Skeletal muscle tissue (tissue), 4 donors: Measurements from ENCODE around the gene ARAP1. TPM values are rescaled to one million over a fixed set of nuclear protein-coding genes. Genes with fewer than 3 reads are reported as not detected.
A peak's percentile ranks its signal among the peaks of the same experiment; 100 is the strongest.

Source experiments
- H3K27ac ChIP-seq: one replicate; pipeline ENCODE4 v1.7.0; 2013; ENCODE audit warnings: mild to moderate bottlenecking, low read depth, low read length, inconsistent platforms
- H3K27me3 ChIP-seq, 3 donors: one replicate each; pipeline ENCODE4 v1.7.0; 2013; ENCODE audit warnings: low read length in 3 of 3; ENCODE audit not compliant: control insufficient read depth in 3 of 3, insufficient read depth in 3 of 3
- H3K36me3 ChIP-seq, 3 donors: one replicate each; pipeline ENCODE4 v1.7.0; 2013; ENCODE audit warnings: low read length in 3 of 3; ENCODE audit not compliant: control insufficient read depth in 3 of 3, insufficient read depth in 3 of 3
- H3K4me1 ChIP-seq, 3 donors: one replicate each; pipeline ENCODE4 v1.7.0; 2013; ENCODE audit warnings: low read length in 3 of 3, mild to moderate bottlenecking in 3 of 3; ENCODE audit not compliant: control insufficient read depth in 3 of 3, insufficient read depth in 3 of 3
- H3K4me3 ChIP-seq, 3 donors: one replicate each; pipeline ENCODE4 v1.7.0; 2013; ENCODE audit warnings: low read length in 3 of 3
- H3K9ac ChIP-seq, 3 donors: one replicate each; pipeline ENCODE4 v1.7.0; 2013; ENCODE audit warnings: low read length in 3 of 3, mild to moderate bottlenecking in 3 of 3, moderate library complexity in 2 of 3, low read depth in 1 of 3
- H3K9me3 ChIP-seq, 3 donors: one replicate each; pipeline ENCODE4 v1.7.0; 2013; ENCODE audit warnings: low read length in 3 of 3; ENCODE audit not compliant: control insufficient read depth in 3 of 3
- total RNA-seq: library from RNA; depleted of rRNA; stranded (reverse); fragments of >200 nt; gene quantifications from one replicate; pipeline ENCODE4 v1.2.3, GENCODE V29; 2014
- donor health status: Osteomylitis.

The ARAP1 gene
- total RNA-seq, 1 donor from 2014 or later, result 98.6 TPM

DNA sequence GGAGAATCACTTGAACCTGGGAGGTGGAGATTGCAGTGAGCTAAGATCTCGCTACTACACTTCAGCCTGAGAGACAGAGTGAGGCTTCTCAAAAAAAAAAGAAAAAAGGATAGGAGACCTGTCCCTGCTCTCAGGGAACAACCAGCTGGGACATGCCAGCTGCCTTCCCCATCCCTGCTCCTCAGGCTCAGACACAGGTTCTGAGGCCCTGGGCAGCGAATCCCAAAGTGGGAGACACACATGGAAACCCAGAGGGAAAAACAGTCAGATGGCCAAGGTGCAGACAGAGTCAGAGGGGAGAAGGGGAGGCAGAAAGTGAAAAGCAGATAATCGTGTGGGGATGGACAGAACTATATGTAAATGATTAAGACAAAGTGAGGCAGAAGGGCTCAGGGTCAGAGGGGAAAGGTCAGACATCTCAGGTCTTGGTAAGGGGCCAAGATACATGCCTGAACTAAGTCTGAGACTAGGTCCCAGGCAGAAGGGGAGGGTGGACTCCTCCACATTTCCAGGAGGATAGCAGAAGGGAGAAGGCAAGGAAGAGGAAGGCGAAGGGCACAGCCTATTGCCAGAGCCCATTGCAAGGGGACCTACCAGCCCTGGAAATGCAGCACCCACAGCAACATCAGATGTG, 27.4 kb upstream of the ARAP1 start:
- Histone ChIP-seq H3K9ac (peak overlapping the region in 1 of 3 donors; percentile 73), H3K4me3 (no peak overlapping the region), H3K27me3 (no peaks in the 10 kb centered on the region), H3K27ac (no peak overlapping the region), H3K36me3 (peaks cover 0 to 2% (median 0%) of the 10 kb centered on the region in 3 donors), H3K4me1 (peaks cover 26 to 53% (median 39%) of the 10 kb centered on the region in 3 donors), H3K9me3 (no peaks in the 10 kb centered on the region)

DNA sequence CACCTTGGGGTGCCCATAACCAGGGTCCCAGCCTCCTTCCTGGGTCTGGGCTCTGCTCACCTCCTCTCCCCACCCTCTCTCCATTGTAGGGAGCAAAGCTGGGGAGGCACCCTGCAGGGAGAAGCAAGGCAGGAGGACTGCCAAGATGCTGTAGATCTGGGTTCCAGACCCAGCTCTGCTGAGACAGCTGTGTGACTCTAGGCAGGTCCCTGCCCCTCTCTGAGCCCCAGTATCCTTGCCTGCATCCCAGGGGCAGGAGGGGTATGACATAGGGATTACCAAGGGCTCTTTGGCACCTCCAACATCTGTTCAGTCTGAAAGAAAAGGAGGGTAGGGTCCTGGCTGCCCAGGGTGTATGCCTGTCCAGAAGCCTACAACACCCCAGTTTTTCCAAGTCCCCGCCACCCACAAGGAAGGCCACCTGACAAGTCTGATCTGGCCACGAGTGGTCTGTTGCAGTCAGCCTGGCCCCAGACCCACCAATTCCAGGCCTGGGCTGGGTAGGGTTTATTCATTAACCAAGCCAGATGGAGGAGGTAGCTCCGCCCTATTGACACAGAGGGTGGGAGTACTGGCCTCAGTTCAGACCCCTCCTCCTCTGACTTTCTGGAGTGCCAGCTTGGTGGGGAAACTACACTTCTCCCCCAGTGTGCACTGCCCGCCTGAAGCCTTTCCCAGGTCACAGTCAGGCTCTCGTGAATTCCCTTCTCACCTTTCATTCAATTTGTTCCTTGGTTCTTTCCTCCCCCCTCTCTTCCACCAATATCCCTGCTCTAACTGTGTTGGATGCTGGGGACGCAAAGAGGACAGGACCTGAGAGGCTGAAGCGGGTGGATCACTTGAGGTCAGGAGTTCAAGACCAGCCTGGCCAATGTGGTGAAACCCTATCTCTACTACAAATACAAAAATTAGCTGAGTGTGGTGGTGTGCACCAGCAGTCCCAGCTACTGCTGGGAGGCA, 26.6 kb upstream of the ARAP1 start:
- no peak overlapping the region for H3K27ac ChIP-seq
- H3K36me3 ChIP-seq, result peaks cover 0 to 2% (median 0%) of the 10 kb centered on the region in 3 donors
- peaks cover 28 to 58% (median 40%) of the 10 kb centered on the region in 3 donors for H3K4me1 ChIP-seq
- peak overlapping the region in 1 of 3 donors; percentile 33 for H3K9ac ChIP-seq
- H3K9me3 ChIP-seq, result no peaks in the 10 kb centered on the region
- H3K27me3 ChIP-seq, result no peaks in the 10 kb centered on the region
- H3K4me3 ChIP-seq, result no peak overlapping the region

DNA sequence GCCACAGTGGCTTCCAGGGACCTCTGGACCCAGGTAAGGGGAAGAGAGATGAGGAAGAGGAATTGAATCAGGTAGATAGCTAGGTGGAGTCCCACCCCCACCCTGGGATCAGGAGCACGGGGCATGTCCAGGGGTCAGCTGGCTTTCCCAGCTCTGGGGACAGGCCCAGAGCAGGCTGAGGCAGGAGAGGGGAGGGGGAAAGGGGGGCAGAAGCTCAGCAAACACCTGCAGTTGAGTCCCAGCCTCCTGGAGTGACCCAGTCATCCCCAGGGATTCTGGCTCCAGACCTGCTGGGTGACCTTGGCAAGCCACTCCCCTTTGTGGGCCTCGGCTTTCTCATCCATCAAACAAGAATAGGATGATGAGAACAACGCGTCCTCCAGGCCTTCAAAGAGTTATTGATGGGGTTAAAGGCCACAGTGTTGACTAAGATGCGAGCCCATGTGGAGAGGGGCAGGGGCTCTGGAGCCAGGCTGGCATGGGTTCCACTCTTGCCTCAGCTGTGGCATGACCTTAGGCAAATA, 25.6 kb upstream of the ARAP1 start:
- H3K4me1 ChIP-seq, result peaks cover 38 to 68% (median 50%) of the 10 kb centered on the region in 3 donors
- peak overlapping the region; percentile 26 for H3K27ac ChIP-seq
- H3K9me3 ChIP-seq, result no peaks in the 10 kb centered on the region
- peaks cover 0 to 2% (median 0%) of the 10 kb centered on the region in 3 donors for H3K36me3 ChIP-seq
- peak overlapping the region in 1 of 3 donors; percentile 62 for H3K9ac ChIP-seq
- H3K4me3 ChIP-seq, result no peak overlapping the region
- H3K27me3 ChIP-seq, result no peaks in the 10 kb centered on the region

DNA sequence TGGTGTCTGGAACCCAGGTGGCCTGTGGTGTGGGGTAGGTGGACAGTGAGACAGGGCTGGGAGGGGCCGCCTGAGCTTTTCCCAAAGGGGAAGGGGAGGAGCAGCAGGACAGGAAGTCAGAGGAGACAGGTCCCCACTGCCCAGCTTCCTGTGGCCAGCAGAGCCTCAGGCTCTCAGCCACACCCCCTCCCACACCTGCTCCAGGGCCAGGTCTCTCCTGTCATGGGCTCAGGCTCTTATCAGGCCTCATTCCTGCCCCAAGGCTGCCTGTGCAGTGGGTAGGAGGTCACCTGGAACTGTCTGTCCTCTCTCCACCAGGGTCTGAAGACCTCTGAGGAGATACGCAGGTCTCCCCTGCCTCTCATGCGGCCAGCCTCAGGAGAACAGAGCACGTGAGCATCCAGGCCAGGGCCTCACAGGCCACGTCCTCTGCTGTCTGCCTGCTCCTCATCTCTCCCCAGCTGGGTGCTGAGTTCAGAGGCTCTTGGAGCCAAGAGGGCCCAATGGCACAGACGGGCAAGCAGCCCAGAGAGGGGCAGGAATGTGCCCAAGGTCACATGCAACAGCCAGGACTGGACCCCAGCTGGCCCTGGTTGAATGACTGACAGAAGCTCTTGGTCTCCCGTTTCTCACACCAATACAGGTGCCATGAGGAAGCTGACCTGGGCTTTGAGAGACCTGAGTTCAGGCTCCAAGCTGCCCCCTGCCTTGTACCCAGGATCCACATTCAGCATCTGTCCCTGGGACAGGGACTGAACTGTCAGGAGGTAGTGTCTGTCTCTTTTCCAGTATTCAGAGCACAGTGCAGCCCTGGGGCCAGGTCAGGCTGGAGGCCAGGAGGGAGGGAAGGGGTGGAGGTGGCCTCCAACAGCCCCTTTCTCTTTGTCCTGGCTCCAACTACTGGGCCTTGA, 24.9 kb upstream of the ARAP1 start:
- H3K9ac ChIP-seq, result peak overlapping the region in 2 of 3 donors; percentile 30 to 62
- no peaks in the 10 kb centered on the region for H3K9me3 ChIP-seq
- peaks cover 0 to 2% (median 0%) of the 10 kb centered on the region in 3 donors for H3K36me3 ChIP-seq
- H3K27ac ChIP-seq, result peak overlapping the region; percentile 61
- peaks cover 37 to 72% (median 52%) of the 10 kb centered on the region in 3 donors for H3K4me1 ChIP-seq
- H3K4me3 ChIP-seq, result no peak overlapping the region
- H3K27me3 ChIP-seq, result no peaks in the 10 kb centered on the region

DNA sequence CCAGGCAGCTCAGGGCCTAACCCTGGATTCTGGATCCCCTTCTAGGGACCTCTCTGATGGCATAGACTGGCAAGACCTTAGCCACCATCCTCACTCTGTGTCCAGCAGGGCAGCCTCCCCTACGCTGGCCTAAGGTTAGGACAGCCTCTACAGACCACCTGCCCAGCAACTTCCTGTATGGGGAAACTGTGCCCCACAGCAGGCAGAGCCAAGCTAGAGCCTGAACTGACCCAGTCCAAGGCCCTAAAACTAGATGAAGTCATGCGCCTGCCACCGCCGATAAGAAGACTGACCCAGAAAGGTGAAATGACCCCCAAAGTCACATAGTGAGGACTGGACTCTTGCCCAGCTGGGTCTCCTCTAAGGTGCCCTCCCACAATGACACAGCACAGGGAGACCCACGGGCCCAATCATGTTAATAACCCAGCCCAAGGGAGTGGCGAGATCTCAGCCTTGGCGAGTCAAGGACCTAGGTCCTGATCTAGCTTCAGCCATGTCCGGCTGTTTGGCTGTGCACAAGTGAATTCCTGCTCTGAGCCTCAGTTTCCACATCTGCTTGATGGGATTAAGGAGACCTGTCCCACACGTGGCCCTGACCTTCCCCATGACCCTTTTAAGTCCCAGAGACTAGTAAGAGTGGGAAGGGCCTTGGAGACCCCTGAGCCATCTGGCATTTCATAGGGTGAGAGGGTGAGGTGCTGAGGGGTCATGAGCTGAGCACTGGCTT, 24.1 kb upstream of the ARAP1 start:
- H3K4me1 ChIP-seq, result peaks cover 33 to 75% (median 52%) of the 10 kb centered on the region in 3 donors
- H3K27ac ChIP-seq, result peak overlapping the region; percentile 61
- no peaks in the 10 kb centered on the region for H3K9me3 ChIP-seq
- peaks cover 0 to 2% (median 0%) of the 10 kb centered on the region in 3 donors for H3K36me3 ChIP-seq
- peak overlapping the region in 2 of 3 donors; percentile 30 to 40 for H3K9ac ChIP-seq
- H3K4me3 ChIP-seq, result no peak overlapping the region
- H3K27me3 ChIP-seq, result no peaks in the 10 kb centered on the region

DNA sequence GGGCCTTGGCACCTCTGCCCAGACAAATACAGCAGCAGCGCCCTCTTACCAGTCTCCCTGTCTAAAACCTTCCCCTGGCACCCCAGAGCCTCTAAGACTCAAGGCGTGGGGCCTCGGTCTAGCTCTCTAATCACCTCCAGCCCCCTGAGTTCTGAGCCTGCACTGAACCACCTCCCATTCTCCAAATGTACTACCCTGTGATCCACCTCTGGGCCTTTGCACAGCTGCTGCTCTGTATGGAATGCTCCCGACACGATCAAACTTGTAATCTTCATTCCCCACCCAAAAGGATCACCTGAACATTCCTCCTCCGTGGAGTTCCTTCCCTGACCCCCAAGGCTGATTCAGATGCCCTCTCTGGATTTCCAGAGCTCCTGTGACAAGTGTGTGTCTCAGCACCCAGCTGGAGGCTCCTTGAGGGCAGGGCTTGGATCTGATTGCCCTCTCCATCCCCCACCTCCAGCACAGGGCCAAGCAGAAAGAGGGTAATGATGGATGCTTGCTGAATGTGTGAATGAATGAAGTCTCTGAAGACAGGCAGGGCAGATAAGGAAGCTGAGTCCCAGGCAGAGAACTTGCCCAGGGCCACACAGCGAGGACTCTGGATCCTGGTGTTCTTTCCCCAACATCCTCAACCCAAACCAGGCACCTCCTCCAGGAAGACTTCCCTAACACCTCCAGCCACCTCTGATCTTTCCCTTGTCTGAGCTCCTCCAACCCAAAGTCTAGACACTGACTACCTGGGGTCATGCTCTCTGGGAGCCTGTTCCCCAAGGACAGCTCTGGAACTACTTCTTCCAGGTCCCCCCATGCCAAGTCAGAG, 23.3 kb upstream of the ARAP1 start:
- Histone ChIP-seq H3K27ac (no peak overlapping the region), H3K4me1 (peaks cover 27 to 69% (median 46%) of the 10 kb centered on the region in 3 donors), H3K9ac (no peak overlapping the region)

GRCh38 chr11:72774499-72774898, 22.3 kb upstream of the ARAP1 start:
- Histone ChIP-seq H3K27me3 (no peaks in the 10 kb centered on the region), H3K9ac (peak overlapping the region in 1 of 3 donors; percentile 65), H3K27ac (peak overlapping the region; percentile 67), H3K36me3 (peaks cover 0 to 2% (median 0%) of the 10 kb centered on the region in 3 donors), H3K4me3 (no peak overlapping the region), H3K4me1 (peaks cover 27 to 59% (median 40%) of the 10 kb centered on the region in 3 donors), H3K9me3 (no peaks in the 10 kb centered on the region)

More for the DNA sequence above, 23.3 kb upstream of the ARAP1 start:
- no peaks in the 10 kb centered on the region for H3K27me3 ChIP-seq
- peaks cover 0 to 2% (median 0%) of the 10 kb centered on the region in 3 donors for H3K36me3 ChIP-seq
- no peak overlapping the region for H3K4me3 ChIP-seq
- no peaks in the 10 kb centered on the region for H3K9me3 ChIP-seq

DNA sequence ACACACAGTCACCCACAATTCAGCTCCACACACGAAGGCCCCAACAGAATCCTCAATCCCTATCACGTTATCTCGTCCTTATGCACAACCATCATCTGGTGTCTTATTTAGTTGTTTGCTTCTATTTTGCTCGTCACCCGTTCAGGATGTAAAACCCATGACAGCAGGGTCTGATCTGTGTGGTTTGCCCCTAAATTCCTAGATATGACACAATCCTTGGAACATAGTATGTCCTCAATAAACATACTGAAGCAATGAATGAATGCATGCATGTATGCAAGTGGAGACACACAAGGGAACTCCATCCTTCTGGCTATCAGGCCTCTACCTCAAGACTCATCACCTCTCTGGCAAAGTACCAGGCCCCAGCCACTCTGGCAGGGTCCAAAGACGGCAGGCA, 21.5 kb upstream of the ARAP1 start:
- Histone ChIP-seq H3K4me3 (peak overlapping the region in 1 of 3 donors; percentile 29), H3K4me1 (peaks cover 27 to 57% (median 36%) of the 10 kb centered on the region in 3 donors), H3K27ac (peak overlapping the region; percentile 67), H3K9me3 (no peaks in the 10 kb centered on the region), H3K36me3 (peaks cover 0 to 2% (median 0%) of the 10 kb centered on the region in 3 donors), H3K9ac (peak overlapping the region in 2 of 3 donors; percentile 28 to 65), H3K27me3 (no peaks in the 10 kb centered on the region)
